GM18909 (cell line): ENCODE measurements around the gene TYW1B.
"Not testable (repeated sequence)": the region's sequence is repeated elsewhere in the genome, so short reads cannot be mapped to it uniquely, and the experiment has no call there.

Source experiments
- ATAC-seq: cut with Tn5 transposase; IDR thresholded peaks from one replicate; pipeline ENCODE4 v1.9.1; 2021; ENCODE audit warnings: mild to moderate bottlenecking; ENCODE audit not compliant: unreplicated experiment, poor library complexity

The TYW1B gene

DNA sequence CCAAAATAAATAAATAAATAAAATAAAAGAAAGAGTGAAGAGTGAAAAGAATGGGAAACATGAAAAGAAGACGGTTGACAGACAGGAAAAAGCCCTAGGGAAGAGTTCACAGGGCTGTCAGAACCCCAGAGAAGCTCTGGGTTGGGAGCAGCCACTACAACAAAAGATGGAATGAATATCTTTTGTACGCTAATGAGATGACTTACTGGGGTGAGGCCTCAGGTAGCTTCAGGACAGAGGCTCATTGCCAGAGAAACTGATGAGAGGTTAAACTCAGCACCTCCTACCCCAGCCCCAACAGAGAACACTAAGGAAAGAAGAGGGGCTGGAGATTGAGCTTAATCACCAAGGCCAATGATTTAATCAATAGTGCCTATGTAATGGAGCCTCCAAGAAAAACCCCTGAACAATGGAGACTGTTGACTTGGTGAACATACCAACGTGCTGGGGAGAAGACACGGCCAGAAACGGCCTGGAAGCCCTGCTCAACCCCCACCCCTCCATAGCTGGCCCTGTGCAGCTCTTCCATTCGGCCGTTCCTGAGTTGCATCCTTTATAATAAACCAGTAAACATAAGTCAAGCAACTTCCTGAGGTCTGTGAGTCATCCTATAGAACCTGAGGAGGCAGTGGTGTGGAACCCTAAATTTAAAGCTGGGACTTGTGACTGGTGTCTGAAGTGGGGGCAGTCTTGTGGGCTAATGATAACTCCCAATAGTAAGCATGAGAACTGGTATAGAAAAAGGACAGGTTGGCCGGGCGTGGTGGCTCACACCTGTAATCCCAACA, 11.4 kb downstream of the TYW1B start:
- ATAC-seq: not testable (repeated sequence)

DNA sequence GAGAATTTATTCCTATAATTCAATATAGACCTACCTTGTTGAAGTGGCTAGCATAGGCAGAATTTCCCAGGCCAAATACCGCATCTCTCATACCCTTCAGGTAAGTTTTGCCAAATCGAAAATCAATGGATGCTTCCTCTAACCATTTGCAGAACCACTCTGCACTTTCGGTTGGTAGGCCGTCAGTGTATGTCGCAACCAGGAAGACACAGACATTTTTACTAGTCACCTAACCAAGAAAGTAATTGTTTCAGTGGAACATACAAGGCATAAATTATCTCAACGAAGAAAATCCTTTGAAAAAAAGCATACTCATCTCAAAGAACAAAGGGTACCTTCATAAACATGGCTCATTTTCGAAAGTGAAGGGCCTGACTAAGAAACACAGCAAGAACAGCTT, 17.6 kb downstream of the TYW1B start:
- ATAC-seq: not testable (repeated sequence)

DNA sequence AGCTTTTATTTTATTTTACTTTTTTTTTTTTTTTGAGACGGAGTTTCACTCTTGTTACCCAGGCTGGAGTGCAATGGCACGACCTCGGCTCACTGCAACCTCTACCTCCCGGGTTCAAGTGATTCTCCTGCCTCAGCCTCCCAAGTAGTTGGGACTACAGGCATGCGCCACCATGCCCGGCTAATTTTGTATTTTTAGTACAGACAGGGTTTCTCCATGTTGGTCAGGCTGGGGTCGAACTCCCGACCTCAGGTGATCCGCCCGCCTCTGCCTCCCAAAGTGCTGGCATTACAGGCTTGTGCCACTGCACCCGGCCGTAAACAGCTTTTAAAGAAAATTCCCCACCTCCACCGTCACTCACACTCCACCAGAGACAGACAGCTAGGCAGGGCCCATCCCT, 19.5 kb downstream of the TYW1B start:
- ATAC-seq: not testable (repeated sequence)

DNA sequence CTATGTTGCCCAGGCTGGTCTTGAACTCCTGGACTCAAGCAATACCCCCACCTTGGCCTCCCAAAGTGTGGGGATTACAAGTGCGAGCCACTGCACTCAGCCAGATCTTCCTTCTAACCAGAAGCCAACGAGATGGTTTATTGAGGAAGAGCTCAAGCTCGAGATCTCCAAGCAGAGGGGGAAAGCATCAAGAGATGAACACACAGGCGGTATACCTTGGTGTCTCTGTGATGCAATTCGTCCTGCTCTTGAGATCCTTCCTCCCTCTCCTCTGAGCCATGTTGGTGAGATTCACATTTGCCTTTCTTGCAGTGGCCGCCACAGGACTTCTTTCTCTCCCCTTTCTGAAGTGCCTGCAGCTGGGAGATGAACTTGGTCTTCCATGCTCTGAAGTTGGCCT, 21.1 kb downstream of the TYW1B start:
- not testable (repeated sequence) for ATAC-seq

DNA sequence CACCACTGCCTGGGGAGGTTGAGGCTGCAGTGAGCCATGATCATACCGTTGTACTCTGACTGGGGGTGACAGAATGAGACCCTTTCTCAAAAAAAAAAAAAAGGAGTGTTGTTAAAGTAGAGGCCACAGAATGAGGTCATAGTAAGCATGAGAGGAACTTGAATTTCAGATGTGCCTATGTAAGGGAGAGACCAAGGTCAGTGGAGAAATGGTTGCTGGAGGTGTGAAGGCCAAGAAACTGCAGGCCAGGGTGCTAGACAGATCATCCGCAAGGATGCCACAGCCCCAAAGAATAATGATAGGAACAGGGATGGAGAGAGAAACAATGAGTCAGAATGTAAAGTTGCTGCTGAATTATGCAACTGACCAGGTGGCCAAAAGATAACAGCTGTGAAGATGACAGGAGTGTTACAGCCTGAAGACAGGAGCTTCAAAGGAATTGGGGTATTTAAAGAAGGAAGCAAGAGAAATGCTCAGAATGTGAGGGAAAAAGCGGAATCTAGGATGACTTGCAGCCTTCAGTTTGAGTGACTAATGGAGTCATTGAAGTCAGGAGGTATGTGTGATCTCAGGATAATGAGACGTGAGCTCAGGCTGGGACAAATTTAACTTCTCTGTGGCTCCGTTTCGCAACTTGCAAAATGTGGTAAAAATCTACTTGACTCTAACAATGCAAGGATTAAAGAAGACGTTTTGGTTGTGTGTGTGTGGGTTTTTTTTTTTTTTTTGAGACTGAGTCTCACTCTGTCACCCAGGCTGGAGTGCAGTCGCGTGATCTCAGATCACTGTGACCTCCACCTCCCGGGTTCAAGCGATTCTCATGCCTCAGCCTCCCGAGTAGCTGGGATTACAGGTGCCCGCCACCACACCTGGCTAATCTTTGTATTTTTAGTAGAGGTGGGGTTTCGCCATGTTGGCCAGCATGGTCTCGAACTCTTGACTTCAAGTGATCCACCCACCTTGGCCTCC, 22.2 kb downstream of the TYW1B start:
- ATAC-seq: no peak

DNA sequence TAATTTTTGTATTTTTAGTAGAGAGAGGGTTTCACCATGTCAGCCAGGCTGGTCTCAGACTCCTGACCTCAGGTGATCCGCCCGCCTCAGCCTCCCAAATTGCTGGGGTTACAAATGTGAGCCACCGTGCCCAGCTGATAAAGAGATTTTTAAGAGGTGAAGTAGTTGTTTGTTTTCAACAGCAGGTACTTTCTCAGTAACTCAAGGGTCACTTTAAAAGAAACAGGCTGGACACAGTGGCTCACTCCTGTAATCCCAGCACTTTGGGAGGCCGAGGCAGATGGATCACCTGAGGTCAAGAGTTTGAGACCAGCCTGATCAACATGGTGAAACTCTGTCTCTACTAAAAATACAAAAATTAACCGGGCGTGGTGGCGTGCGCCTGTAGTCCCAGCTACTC, 24.2 kb downstream of the TYW1B start:
- not testable (repeated sequence) for ATAC-seq

DNA sequence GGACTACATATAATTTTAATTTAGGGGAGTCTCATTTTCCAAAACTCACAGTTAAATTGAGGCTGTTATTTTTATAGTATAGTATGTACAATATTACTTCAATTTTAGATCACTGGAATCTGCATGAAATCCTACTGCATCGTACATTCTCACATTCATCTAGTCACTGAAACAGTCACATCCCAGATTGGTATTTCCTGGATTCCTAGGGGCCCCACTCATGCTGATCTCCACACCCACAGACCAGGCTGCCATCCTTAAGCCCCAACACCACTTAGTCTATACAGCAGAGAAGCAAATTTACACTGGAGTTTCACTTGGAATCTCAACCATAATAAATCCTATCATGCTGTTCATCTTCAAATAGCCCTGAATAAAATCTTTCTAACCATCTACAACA, 26.4 kb downstream of the TYW1B start:
- ATAC-seq: not testable (repeated sequence)

DNA sequence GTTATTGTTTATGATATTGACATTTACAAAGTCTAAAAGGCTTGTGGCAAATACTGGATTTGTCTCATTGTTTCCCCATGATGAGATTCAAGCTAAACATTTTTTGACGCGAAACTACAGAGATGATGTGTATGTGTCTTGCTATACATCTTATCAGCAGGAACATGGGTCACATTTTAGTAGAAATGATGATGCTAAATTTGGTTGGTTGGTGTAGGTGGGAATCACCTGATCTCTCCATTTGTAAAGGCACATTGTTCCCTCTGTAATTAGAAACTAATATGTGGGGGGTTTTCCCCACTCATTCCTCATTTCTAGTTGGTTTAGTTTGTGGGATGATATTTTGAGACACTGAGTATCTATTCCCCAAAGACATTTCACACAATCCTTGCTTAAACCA, 32.6 kb downstream of the TYW1B start:
- ATAC-seq: not testable (repeated sequence)

DNA sequence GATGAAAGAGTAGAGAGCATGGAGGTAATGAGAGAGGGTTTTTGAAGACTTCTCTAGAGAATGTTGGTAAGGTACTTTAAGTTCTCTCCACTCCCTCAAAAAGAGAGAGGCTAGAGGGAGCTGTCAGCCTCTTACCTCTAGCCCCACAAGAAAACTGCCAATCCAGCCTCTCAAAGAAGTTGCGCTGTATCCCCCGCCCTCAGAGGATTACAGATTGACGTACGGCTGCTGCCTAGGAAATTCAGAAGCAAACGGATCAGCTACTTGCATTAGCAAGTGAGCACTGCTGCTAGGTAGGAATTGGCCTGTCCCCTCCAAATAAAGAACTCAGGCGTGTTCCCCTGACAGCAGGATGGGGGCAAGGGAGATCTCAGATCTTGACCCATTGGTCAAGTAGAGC, 34.2 kb downstream of the TYW1B start:
- ATAC-seq: no peak

DNA sequence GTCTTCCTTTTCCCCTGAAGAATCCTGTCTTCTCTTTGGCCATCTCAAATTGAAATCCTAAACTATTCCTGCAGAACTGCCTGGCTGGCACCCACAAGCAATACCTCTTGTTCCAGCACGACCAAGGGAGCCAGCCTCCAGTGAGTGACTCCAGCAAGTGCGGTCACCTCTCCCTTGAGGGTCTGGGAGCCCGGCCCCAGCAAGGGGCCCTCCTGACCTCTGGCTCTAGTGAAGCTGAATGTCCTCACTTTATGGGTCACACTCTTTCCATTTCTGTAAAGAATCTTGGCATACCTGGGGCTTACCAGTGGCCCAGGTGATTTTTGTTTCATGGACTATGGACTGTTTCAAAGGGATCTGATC, 37.3 kb downstream of the TYW1B start:
- not testable (repeated sequence) for ATAC-seq

DNA sequence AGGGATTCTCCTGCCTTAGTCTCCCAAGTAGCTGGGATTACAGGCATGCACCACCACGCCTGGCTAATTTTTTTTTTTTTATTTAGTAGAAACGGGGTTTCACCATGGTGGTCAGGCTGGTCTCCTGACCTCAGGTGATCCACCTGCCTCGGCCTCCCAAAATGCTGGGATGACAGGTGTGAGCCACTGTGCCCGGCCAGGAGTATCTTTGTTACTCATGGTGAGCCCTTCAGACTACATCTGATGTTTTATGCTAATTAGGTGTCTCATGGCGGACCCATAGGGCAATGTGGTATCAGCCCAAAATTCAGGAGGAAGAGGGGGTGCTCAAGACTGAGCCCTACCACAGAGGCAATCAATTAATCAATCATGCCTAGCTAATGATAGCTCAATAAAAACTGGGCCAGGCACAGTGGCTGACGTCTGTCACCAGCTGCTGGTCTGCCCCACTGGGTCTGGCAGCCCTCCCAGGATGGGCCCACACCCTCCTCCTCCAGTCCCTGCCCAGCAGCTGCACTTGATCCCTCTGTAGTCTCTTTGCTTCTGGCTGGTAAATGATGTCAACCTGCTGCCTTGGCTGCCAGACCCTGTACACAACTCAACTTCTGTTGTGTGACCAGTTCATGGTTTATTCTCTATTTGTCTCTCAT, 37.8 kb downstream of the TYW1B start:
- ATAC-seq: not testable (repeated sequence)

DNA sequence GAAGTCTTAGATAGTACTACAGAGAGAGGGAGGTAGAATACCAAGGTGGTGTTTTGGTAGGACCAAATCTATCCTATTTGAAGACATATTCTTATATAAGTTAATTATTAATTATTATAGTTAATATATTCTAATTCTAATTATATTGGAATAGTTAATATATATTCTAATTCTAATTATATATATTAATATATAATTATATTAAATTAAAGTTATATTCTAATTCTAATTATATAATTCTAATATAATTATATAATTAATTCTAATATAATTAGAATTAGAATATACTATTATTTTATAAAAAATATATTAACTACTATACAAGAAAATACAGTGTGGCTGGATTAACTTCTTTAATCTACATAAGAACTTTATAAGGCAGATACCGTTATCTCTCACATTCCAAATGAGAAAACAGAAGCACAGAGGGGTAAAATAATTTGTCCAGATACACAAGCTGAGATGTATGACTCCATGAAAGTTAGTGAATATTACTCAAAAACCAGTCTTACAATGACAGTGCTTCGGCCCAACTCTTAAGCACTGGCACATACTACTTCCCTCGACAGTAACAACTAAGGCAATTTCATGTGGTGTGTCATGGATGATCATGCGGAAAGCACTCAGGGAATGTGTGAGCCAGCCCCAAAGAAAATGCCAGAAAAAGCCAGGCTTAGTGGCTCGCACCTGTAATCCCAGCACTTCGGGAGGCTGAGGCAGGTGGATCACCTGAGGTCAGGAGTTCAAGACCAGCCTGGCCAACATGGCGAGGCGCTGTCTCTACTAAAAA, 42.6 kb downstream of the TYW1B start:
- no peak for ATAC-seq

DNA sequence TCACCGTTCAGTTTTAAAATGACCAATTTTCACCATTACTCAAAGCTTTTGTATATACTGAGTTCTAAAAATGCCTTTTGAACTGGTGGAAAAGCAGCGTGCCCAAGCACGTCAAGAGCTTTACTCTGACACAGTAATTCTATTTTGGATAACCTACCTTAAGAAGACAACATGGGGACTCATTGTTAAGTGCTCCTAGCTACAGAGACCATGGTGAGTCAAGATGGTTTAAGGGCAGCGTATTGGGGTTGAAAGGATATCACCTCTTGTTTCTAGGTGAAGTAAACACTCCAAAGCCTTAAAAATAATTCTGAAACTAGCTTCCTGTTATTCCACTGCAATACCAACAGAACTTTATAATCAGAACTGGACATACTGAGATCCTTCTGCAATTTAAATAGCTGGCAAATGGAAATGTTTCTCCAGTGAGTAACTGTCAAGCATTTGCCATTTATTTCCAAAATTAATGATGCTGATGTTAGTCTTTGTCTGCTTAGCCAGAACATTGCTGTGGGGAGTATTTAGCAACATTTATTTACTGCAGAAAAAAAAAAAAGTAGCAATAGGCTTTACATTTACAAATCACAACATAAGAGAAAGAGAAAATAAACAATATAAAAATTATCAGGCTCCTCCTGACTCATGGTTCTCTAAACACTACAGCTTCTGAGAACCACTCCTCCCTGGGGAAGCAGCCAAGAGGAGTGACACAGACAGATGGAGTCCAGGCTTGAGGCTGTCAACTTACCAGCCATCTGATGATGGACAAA, 44.2 kb downstream of the TYW1B start:
- not testable (repeated sequence) for ATAC-seq

DNA sequence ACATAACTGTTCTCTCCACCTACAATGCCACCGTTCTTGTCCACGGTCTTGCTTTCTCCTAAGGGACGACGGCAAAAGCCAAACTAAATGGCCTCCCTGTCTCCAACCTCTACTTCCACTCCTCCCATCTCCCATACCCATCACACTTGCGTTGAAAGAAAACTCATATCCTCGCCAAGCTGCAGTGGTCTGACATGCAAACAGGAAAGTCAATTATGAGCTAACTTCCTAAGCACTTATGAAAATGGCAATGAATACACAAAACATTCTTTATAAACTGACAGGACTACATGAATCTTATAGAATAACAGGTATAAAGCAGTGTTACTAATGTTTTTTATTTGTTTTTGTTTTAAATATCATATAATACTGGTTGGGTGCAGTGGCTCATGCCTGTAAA, 46.4 kb downstream of the TYW1B start:
- ATAC-seq: no peak

DNA sequence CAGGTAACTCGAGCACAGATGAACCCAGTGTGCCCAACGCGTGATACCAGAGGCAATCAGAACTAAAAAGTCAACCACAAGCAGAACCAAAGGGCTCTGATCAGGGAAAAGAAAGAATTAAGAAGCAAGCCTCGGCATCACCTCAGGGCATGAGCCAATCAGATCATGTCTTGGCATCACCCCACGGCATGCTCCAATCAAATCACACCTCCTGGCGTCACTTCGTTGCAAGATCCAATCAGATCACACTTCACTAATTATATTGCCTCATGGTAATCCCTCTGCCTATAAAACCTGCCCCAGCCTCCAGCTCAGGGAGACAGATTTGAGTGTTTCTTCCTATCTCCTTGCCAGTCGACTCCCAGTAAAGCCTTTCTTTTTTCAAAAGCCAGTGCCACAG, 46.8 kb downstream of the TYW1B start:
- no peak for ATAC-seq

DNA sequence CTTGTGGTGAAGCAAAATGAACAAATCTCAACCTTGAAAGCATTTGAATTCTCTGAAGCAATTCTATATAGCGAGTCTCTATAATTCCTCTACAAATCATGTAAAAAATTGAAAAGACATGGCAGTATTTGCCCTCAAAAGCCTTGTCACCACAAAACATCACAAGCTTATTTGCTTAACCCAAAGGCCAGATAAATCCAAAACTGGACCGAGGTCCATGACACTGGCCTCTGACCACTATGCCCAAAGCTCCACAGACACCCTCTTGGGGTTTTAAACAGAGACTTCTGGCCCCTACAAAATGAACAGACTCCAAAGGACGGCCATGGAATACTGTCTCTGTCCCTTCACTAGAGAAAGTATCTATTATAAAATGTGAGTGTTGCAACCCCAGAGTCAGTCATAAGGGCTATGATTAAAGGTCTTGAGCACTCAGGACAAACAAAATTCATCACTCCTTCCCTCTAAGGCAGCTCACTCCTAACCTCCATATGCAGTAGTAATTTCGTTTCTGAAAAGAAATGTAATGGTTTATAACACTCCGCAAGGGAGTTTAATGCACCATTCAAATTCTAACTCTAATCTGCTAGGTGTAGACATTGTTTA, 47.6 kb downstream of the TYW1B start:
- ATAC-seq: not testable (repeated sequence)

DNA sequence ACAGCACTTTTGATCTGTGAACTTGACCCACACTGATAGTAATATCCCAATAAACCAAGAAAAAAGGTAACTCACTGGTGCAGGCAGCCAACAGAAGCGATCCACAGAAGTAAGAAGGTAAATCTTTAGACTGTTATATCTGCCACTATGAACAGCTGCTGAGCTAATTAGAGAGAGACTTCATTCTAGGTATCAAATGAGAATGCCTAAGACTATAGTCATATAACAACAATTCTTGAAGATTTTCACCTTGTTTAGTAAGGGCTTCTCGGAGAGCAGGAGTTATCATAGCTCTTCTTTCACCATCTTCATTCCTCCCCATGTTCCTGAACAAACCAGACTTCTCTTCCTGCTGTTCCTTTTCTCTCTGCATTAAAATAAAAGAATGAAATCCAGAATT, 50.8 kb downstream of the TYW1B start:
- ATAC-seq: not testable (repeated sequence)

DNA sequence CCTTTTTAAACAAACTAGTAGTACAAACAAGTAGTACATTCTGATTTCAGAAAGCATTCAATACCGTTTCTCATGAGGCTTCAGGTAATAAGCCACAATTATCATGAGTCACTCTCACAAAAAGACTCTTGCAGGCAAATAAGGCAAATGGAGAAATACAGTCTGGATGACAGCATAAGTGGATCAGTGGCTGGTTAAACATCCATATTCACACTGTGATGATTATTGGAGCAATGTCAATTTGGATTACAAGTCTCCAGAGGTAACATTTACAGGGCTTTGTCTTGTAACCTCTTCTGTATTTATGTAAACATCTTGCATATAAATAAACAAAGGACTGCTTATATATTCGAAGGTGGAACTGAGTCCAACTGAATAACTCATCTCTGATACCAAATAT, 55.4 kb downstream of the TYW1B start:
- ATAC-seq: not testable (repeated sequence)

DNA sequence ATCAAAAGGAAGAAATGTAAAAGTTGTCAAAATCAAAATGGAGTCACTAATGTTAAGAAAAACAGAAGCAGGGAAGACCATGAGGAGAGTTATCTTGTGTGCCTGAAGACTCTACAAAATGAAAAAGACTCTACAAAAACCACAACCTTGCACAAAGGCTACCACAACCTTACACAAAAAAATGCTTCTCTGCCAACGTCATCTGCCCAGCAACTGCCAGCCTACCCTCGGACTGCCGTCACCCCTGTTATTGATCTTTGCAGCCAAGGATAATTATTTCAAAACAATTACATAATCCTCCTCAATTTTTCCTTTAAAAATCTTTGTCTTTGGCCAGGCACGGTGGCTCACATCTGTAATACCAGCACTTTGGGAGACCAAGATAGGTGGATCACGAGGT, 61.0 kb downstream of the TYW1B start:
- not testable (repeated sequence) for ATAC-seq
